BLaER1 treated with 17β-estradiol and CSF1 and Interleukin-3, amounts not matched to agents 10 nM and 100 nM (cell line): ENCODE data around the gene NPTX2.

ENCODE experiments used
- H3K27ac ChIP-seq, 11 experiments: shearing (Covaris generic); formaldehyde crosslinking; 2 replicates each; pipeline ENCODE4 v1.8.1; 2022
- H3K27me3 ChIP-seq, 11 experiments: shearing (Covaris generic); formaldehyde crosslinking; 2 replicates each; pipeline ENCODE4 v1.8.1; 2022
- H3K36me3 ChIP-seq, 11 experiments: shearing (Covaris generic); formaldehyde crosslinking; 2 replicates each; pipeline ENCODE4 v1.8.1; 2022
- H3K4me1 ChIP-seq, 10 experiments: shearing (Covaris generic); formaldehyde crosslinking; 2 replicates each; pipeline ENCODE4 v1.8.1; 2022
- H3K4me2 ChIP-seq, 11 experiments: shearing (Covaris generic); formaldehyde crosslinking; 2 replicates each; pipeline ENCODE4 v1.8.1; 2022
- H3K4me3 ChIP-seq, 10 experiments: shearing (Covaris generic); formaldehyde crosslinking; 2 replicates each; pipeline ENCODE4 v1.8.1; 2022
- H3K9ac ChIP-seq, 11 experiments: shearing (Covaris generic); formaldehyde crosslinking; 2 replicates each; pipeline ENCODE4 v1.8.1; 2022
- H3K9me3 ChIP-seq, 11 experiments: shearing (Covaris generic); formaldehyde crosslinking; replicated peaks in 1 of 11; 2 replicates each; pipeline ENCODE4 v1.8.1; 2022
- H4K20me1 ChIP-seq, 11 experiments: shearing (Covaris generic); formaldehyde crosslinking; 2 replicates each; pipeline ENCODE4 v1.8.1; 2022
- Cebpa-rat ChIP-seq, 11 experiments: shearing (Covaris generic); IDR thresholded peaks; 2 replicates each; pipeline ENCODE4 v1.8.1; 2022

NPTX2 gene

GRCh38 chr7:98641646-98642500 is 24.8 kb downstream of the NPTX2 start:
- Histone ChIP-seq H3K36me3 (0 out of 22 replicates have a peak, but pooled peaks cover 0 to 4% (median 0%) of the 10 kb centered on the region in 11 experiments), H3K4me1 (peaks cover 44 to 90% (median 72%) of the 10 kb centered on the region in 10 experiments), H3K9me3 (peaks cover 22 to 26% (median 24%) of the 10 kb centered on the region in 11 experiments), H3K27me3 (no peaks in the 10 kb centered on the region), H3K4me2 (peak overlapping the region; percentile 81 to 96 (median 90)), H3K27ac (peak overlapping the region; percentile 83 to 96 (median 91)), H4K20me1 (peaks cover 0 to 9% (median 0%) of the 10 kb centered on the region in 11 experiments; a peak in 4 of 22 replicates), H3K4me3 (peak overlapping the region in 4 of 10 experiments; percentile 28 to 40 (median 34); a peak in 4 of 20 replicates), H3K9ac (peak overlapping the region; percentile 75 to 87 (median 79))
- peak in 3 of 11 experiments; percentile 43 to 77 (median 64); a peak in 6 of 22 replicates for TF ChIP-seq Cebpa-rat (IDR thresholded peaks at IDR 0.05)

- no peak for TF ChIP-seq Cebpa-rat (IDR thresholded peaks at IDR 0.05)
- Histone ChIP-seq H3K4me1 (peaks cover 44 to 86% (median 72%) of the 10 kb centered on the region in 10 experiments), H3K27ac (peak overlapping the region; percentile 83 to 96 (median 91); a peak in 21 of 22 replicates), H3K9ac (peak overlapping the region in 8 of 11 experiments; percentile 31 to 87 (median 78); a peak in 15 of 22 replicates), H3K36me3 (0 out of 22 replicates have a peak, but pooled peaks cover 0 to 4% (median 0%) of the 10 kb centered on the region in 11 experiments), H3K4me2 (peak overlapping the region; percentile 79 to 96 (median 90)), H3K9me3 (peaks cover 9 to 13% (median 11%) of the 10 kb centered on the region in 11 experiments), H3K27me3 (no peaks in the 10 kb centered on the region), H3K4me3 (0 out of 20 replicates have a peak overlapping the region, but pooled peaks of 1 of the 10 experiments have one; percentile 2), H4K20me1 (peaks cover 0 to 9% (median 0%) of the 10 kb centered on the region in 11 experiments; a peak in 4 of 22 replicates)
Measured at GRCh38 chr7:98643236-98643985, 26.3 kb downstream of the NPTX2 start.

GRCh38 chr7:98646465-98646864 is 29.4 kb downstream of the NPTX2 start:
- no peak overlapping the region for H3K9ac ChIP-seq
- H4K20me1 ChIP-seq: peaks cover 0 to 4% (median 0%) of the 10 kb centered on the region in 11 experiments; a peak in 3 of 22 replicates
- H3K4me2 ChIP-seq: peak overlapping the region in 3 of 11 experiments; percentile 8 to 92 (median 88); a peak in 4 of 22 replicates
- peaks cover 27 to 60% (median 47%) of the 10 kb centered on the region in 10 experiments for H3K4me1 ChIP-seq
- H3K9me3 ChIP-seq: peaks cover 9 to 29% (median 20%) of the 10 kb centered on the region in 11 experiments
- no peak overlapping the region for H3K27ac ChIP-seq
- no peaks in the 10 kb centered on the region for H3K36me3 ChIP-seq
- no peak overlapping the region for H3K4me3 ChIP-seq
- H3K27me3 ChIP-seq: no peaks in the 10 kb centered on the region
- no peak for TF ChIP-seq Cebpa-rat (IDR thresholded peaks at IDR 0.05)

- Histone ChIP-seq H3K27me3 (no peaks in the 10 kb centered on the region), H3K36me3 (no peaks in the 10 kb centered on the region), H3K9me3 (peaks cover 9 to 30% (median 20%) of the 10 kb centered on the region in 11 experiments), H3K4me1 (peaks cover 21 to 53% (median 40%) of the 10 kb centered on the region in 10 experiments), H4K20me1 (no peaks in the 10 kb centered on the region), H3K9ac (no peak overlapping the region), H3K4me2 (peak overlapping the region in 2 of 11 experiments; percentile 1 to 22; a peak in 1 of 22 replicates), H3K4me3 (no peak overlapping the region), H3K27ac (no peak overlapping the region)
- no peak for TF ChIP-seq Cebpa-rat (IDR thresholded peaks at IDR 0.05)
Measured at GRCh38 chr7:98647326-98647725, 30.2 kb downstream of the NPTX2 start.

GRCh38 chr7:98651760-98652159 is 34.7 kb downstream of the NPTX2 start:
- Histone ChIP-seq H4K20me1 (no peaks in the 10 kb centered on the region), H3K4me3 (no peak overlapping the region), H3K4me2 (no peak overlapping the region), H3K4me1 (peaks cover 0 to 13% (median 5%) of the 10 kb centered on the region in 10 experiments; a peak in 8 of 20 replicates), H3K27ac (no peak overlapping the region), H3K9ac (no peak overlapping the region), H3K36me3 (peaks cover 0 to 11% (median 0%) of the 10 kb centered on the region in 11 experiments; a peak in 2 of 22 replicates), H3K9me3 (peaks cover 40 to 63% (median 52%) of the 10 kb centered on the region in 11 experiments), H3K27me3 (no peaks in the 10 kb centered on the region)
- no peak for TF ChIP-seq Cebpa-rat (IDR thresholded peaks at IDR 0.05)

- H3K9me3 ChIP-seq: peaks cover 39 to 73% (median 51%) of the 10 kb centered on the region in 11 experiments
- TF ChIP-seq Cebpa-rat (IDR thresholded peaks at IDR 0.05): no peak
- no peak overlapping the region for H3K9ac ChIP-seq
- H3K4me2 ChIP-seq: no peak overlapping the region
- H3K4me1 ChIP-seq: peaks cover 0 to 6% (median 0%) of the 10 kb centered on the region in 10 experiments; a peak in 2 of 20 replicates
- H3K4me3 ChIP-seq: no peak overlapping the region
- no peak overlapping the region for H3K27ac ChIP-seq
- H4K20me1 ChIP-seq: no peaks in the 10 kb centered on the region; a peak in 1 of 22 replicates
- no peaks in the 10 kb centered on the region for H3K27me3 ChIP-seq
- H3K36me3 ChIP-seq: peaks cover 0 to 11% (median 0%) of the 10 kb centered on the region in 11 experiments; a peak in 2 of 22 replicates
Measured at GRCh38 chr7:98653601-98654310, 36.7 kb downstream of the NPTX2 start.

GRCh38 chr7:98654524-98655272 is 37.6 kb downstream of the NPTX2 start:
- Histone ChIP-seq H3K27me3 (no peaks in the 10 kb centered on the region), H4K20me1 (no peaks in the 10 kb centered on the region; a peak in 1 of 22 replicates), H3K4me1 (peaks cover 0 to 6% (median 0%) of the 10 kb centered on the region in 10 experiments; a peak in 1 of 20 replicates), H3K9me3 (peaks cover 29 to 65% (median 42%) of the 10 kb centered on the region in 11 experiments), H3K4me2 (no peak overlapping the region), H3K36me3 (peaks cover 0 to 11% (median 0%) of the 10 kb centered on the region in 11 experiments; a peak in 2 of 22 replicates), H3K27ac (no peak overlapping the region), H3K9ac (no peak overlapping the region), H3K4me3 (peak overlapping the region in 1 of 10 experiments; percentile 31; a peak in 1 of 20 replicates)
- no peak for TF ChIP-seq Cebpa-rat (IDR thresholded peaks at IDR 0.05)
